PC-3 (cell line): ENCODE results near the gene TXNDC2. TPM values are rescaled to one million over a fixed set of nuclear protein-coding genes. Genes with fewer than 3 reads are reported as not detected.

Experiments
- ATAC-seq: fragments of 200-7000 bp; cut with Tn5 transposase; 2 replicates; pipeline ENCODE4 v1.9.1; 2020; ENCODE audit warnings: mild to moderate bottlenecking, moderate library complexity
- BruUV-seq: library from RNA; stranded (reverse); fragments of 400-500 nt; replicated peaks from 2 replicates; lab custom pipeline; 2021; lab: Mats Ljungman, UMichigan
- CTCF ChIA-PET: fragments of 300-600 bp; sonication (Branson Sonifier 250); formaldehyde crosslinking; loops from one replicate; lab custom pipeline; 2022; ENCODE audit warnings: antibody characterized with exemption; lab: Charles Lee
- POLR2A ChIA-PET: fragments of 300-600 bp; sonication (Branson Sonifier 250); formaldehyde crosslinking; loops from one replicate; lab custom pipeline; 2022; ENCODE audit warnings: antibody characterized with exemption; ENCODE audit not compliant: unreplicated experiment; lab: Charles Lee
- DNase-seq: peaks from one replicate; pipeline ENCODE4 v3.0.0-alpha.2; 2015
- H2AFZ ChIP-seq: fragments of 300-600 bp; sonication (generic); 2 replicates; pipeline ENCODE4 v1.6.0; 2016; ENCODE audit warnings: antibody characterized with exemption, low read length
- H3F3A ChIP-seq: fragments of 300-600 bp; sonication (generic); one replicate; pipeline ENCODE4 v1.6.0; 2017; ENCODE audit warnings: antibody characterized with exemption, low read length, control low read depth, mild to moderate bottlenecking; ENCODE audit not compliant: unreplicated experiment
- H3K27ac ChIP-seq: fragments of 300-600 bp; sonication (generic); 2 replicates; pipeline ENCODE4 v1.5.1; 2016; ENCODE audit warnings: mild to moderate bottlenecking, low read length
- H3K27me3 ChIP-seq: fragments of 300-600 bp; sonication (generic); 2 replicates; pipeline ENCODE4 v1.6.1; 2016; ENCODE audit warnings: low read length, mixed read lengths
- H3K36me3 ChIP-seq: fragments of 300-600 bp; sonication (generic); 2 replicates; pipeline ENCODE4 v1.6.1; 2016; ENCODE audit warnings: low read depth, mixed run types, low read length, mixed read lengths
- H3K4me1 ChIP-seq: fragments of 300-600 bp; sonication (generic); 2 replicates; pipeline ENCODE4 v1.5.1; 2016; ENCODE audit warnings: low read length; ENCODE audit not compliant: insufficient read depth
- H3K4me2 ChIP-seq: fragments of 300-600 bp; sonication (generic); 2 replicates; pipeline ENCODE4 v1.6.0; 2016; ENCODE audit warnings: low read length
- H3K4me3 ChIP-seq: fragments of 300-600 bp; sonication (generic); 2 replicates; pipeline ENCODE4 v1.5.1; 2016; ENCODE audit warnings: mild to moderate bottlenecking, low read length, mixed read lengths
- H3K79me2 ChIP-seq: fragments of 300-600 bp; sonication (generic); 2 replicates; pipeline ENCODE4 v1.6.1; 2017; ENCODE audit warnings: low read length, mixed read lengths
- H3K9ac ChIP-seq: fragments of 300-600 bp; sonication (generic); 2 replicates; pipeline ENCODE4 v1.6.0; 2016; ENCODE audit warnings: mild to moderate bottlenecking, low read length
- H3K9me2 ChIP-seq: fragments of 300-600 bp; sonication (generic); replicated peaks from 2 replicates; pipeline ENCODE4 v1.6.1; 2016; ENCODE audit warnings: mixed run types, low read length, mixed read lengths
- H3K9me3 ChIP-seq: fragments of 300-600 bp; sonication (generic); 2 replicates; pipeline ENCODE4 v1.6.1; 2016; ENCODE audit warnings: low read length, mixed read lengths
- H4K20me1 ChIP-seq: fragments of 300-600 bp; sonication (generic); 2 replicates; pipeline ENCODE4 v1.6.1; 2016; ENCODE audit warnings: low read length, mixed read lengths
- CTCF ChIP-seq: fragments of 300-600 bp; sonication (generic); conservative IDR thresholded peaks from 2 replicates; pipeline ENCODE4 v1.5.1; 2017; ENCODE audit warnings: antibody characterized with exemption, low read depth, mild to moderate bottlenecking, low read length
- EZH2 ChIP-seq: fragments of 300-600 bp; sonication (generic); IDR thresholded peaks from one replicate; pipeline ENCODE4 v1.6.1; 2017; ENCODE audit warnings: antibody characterized with exemption, mild to moderate bottlenecking, low read length; ENCODE audit not compliant: unreplicated experiment
- EZH2phosphoT487 ChIP-seq: fragments of 300-600 bp; sonication (generic); IDR thresholded peaks from 2 replicates; pipeline ENCODE4 v1.6.1; 2018; ENCODE audit warnings: mild to moderate bottlenecking, antibody characterized with exemption, low read length, borderline replicate concordance
- intact Hi-C: fragments of 100-400 bp; cut with micrococcal nuclease; formaldehyde crosslinking; loops from 2 replicates; pipeline ENCODE4 v1.9.0; 2023
- total RNA-seq: library from RNA; depleted of rRNA; stranded (reverse); fragments of >200 nt; gene quantifications from 2 replicates; pipeline ENCODE4 v1.2.3, GENCODE V29; 2014

The TXNDC2 gene
- total RNA-seq, 1 experiment from 2014 or later = 0.87 TPM

DNA sequence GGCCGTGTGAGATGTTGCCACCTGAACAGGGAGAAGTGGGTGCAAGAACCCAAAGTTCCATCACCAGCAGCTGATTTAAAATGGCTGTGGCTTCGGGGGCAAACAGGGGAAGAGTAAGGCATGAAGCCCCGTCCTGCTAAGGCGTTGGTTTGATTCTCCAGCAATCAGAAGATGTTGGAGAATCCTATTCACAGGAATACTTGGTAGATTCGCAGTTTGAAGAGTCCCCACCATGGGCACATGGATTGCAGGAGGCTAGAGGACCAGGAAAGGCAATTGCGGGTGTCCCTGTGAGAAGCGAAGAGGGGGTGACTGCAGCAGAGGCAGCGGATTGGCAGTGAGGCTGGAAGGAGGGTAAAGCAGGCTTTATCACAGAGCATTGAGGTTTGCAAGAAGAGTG, 46.6 kb upstream of the TXNDC2 start:
- Histone ChIP-seq H3K9ac (no peak overlapping the region), H3K9me2 (no peaks in the 10 kb centered on the region), H3K9me3 (no peaks in the 10 kb centered on the region), H3K36me3 (no peaks in the 10 kb centered on the region), H3K27me3 (no peaks in the 10 kb centered on the region), H3K27ac (no peak overlapping the region), H2AFZ (no peak overlapping the region), H3K4me3 (no peak overlapping the region), H3F3A (no peaks in the 10 kb centered on the region), H3K4me1 (no peaks in the 10 kb centered on the region), H3K79me2 (no peaks in the 10 kb centered on the region), H4K20me1 (no peaks in the 10 kb centered on the region), H3K4me2 (no peak overlapping the region)
- no peak for DNase-seq
- no peak for ATAC-seq
- POLR2A ChIA-PET = no interaction called here
- TF ChIP-seq EZH2phosphoT487 (no peak), CTCF (no peak), EZH2 (no peak)
- CTCF ChIA-PET = no interaction called here
- BruUV-seq = no TSS peak
- intact Hi-C loops = no loop called here

DNA sequence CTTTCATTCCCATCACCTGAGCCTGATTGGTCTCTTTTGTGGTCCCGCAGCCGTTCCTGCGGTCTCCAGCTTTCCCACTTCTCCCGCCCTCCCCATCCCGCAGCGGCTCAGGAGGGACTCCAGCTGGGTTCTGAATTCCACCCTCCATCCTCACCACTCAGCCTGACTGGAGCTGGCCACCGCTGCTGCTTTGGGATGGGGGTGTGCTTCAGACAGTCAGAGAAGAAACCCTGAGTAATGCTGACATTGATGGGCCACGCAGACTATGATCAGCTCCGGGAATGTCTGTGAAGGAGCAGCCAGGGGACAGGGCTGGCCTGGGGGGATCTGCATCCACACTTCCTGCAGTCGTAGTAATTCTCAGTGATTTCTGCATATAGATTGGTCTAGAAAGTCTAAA, 45.9 kb upstream of the TXNDC2 start:
- no peak overlapping the region for H3K9ac ChIP-seq
- H3K9me2 ChIP-seq = no peaks in the 10 kb centered on the region
- DNase-seq (no peak), ATAC-seq (no peak)
- no peaks in the 10 kb centered on the region for H4K20me1 ChIP-seq
- no peaks in the 10 kb centered on the region for H3K36me3 ChIP-seq
- ChIA-PET POLR2A (no interaction called here), CTCF (no interaction called here)
- BruUV-seq = no TSS peak
- H3K9me3 ChIP-seq = no peaks in the 10 kb centered on the region
- H3K4me3 ChIP-seq = no peak overlapping the region
- no peak overlapping the region for H3K27ac ChIP-seq
- H2AFZ ChIP-seq = no peak overlapping the region
- H3F3A ChIP-seq = no peaks in the 10 kb centered on the region
- no peaks in the 10 kb centered on the region for H3K27me3 ChIP-seq
- no peak for TF ChIP-seq CTCF
- no peak for TF ChIP-seq EZH2
- H3K4me1 ChIP-seq = no peaks in the 10 kb centered on the region
- no peak overlapping the region for H3K4me2 ChIP-seq
- intact Hi-C loops = no loop called here
- no peaks in the 10 kb centered on the region for H3K79me2 ChIP-seq

DNA sequence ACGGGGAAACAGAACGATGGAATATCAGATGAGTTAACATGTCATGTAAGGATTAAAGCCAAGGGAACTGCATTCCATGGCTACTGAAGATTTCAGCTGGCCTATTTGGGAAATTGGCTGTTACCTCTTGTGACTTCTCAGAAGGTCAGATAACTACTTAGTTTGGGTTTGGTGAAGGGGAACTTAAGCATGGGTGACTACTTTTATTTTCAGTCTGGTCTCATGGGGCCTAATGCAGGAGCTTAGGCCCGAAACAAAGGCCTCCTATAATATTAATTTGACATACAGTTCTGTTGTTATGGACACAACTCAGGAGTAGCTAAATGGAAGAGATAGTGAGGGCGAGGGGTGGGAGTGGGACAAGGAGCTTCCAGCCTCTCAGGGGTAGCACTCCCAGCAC, 44.0 kb upstream of the TXNDC2 start:
- H3K9ac ChIP-seq = no peak overlapping the region
- H3K27ac ChIP-seq = no peak overlapping the region
- no peak overlapping the region for H2AFZ ChIP-seq
- ChIA-PET CTCF (no interaction called here), POLR2A (no interaction called here)
- intact Hi-C loops = no loop called here
- H3F3A ChIP-seq = no peaks in the 10 kb centered on the region
- TF ChIP-seq CTCF (no peak), EZH2phosphoT487 (no peak), EZH2 (no peak)
- no peaks in the 10 kb centered on the region for H4K20me1 ChIP-seq
- no peaks in the 10 kb centered on the region for H3K27me3 ChIP-seq
- H3K4me2 ChIP-seq = no peak overlapping the region
- no peaks in the 10 kb centered on the region for H3K9me3 ChIP-seq
- DNase-seq = no peak
- no peaks in the 10 kb centered on the region for H3K79me2 ChIP-seq
- no peak overlapping the region for H3K4me3 ChIP-seq
- H3K4me1 ChIP-seq = no peaks in the 10 kb centered on the region
- no TSS peak for BruUV-seq
- ATAC-seq = no peak
- no peaks in the 10 kb centered on the region for H3K36me3 ChIP-seq
- no peaks in the 10 kb centered on the region for H3K9me2 ChIP-seq
